ENCODE data around the gene TPSAB1.

DNA sequence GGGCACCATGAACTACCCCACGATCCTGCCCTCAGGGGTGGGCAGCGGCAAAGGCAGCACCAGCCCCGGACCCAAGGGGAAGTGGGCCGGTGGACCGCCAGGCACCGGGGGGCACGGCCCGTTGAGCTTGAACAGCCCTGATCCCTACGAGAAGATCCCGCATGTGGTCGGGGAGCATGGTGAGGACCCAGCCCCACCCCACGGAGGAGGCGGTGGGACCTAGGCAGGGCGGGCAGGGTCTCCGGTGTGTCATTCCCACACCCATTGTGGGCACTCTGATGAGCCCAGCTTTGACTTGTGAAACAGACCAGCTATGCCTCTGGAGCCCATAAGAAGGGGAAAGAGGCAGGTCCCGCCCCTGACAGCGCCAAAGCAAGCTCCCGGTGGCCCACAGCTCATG lies 38.2 kb upstream of the TPSAB1 start:
- TF ChIP-seq, protein P1, sequence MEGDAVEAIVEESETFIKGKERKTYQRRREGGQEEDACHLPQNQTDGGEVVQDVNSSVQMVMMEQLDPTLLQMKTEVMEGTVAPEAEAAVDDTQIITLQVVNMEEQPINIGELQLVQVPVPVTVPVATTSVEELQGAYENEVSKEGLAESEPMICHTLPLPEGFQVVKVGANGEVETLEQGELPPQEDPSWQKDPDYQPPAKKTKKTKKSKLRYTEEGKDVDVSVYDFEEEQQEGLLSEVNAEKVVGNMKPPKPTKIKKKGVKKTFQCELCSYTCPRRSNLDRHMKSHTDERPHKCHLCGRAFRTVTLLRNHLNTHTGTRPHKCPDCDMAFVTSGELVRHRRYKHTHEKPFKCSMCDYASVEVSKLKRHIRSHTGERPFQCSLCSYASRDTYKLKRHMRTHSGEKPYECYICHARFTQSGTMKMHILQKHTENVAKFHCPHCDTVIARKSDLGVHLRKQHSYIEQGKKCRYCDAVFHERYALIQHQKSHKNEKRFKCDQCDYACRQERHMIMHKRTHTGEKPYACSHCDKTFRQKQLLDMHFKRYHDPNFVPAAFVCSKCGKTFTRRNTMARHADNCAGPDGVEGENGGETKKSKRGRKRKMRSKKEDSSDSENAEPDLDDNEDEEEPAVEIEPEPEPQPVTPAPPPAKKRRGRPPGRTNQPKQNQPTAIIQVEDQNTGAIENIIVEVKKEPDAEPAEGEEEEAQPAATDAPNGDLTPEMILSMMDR (conservative IDR thresholded peaks at IDR 0.05; ENCODE audit: low read depth, low read length), result no peak
- no peak for TF ChIP-seq EZH2 (IDR thresholded peaks at IDR 0.05; ENCODE audit: borderline replicate concordance, low read depth, low read length, poor library complexity, severe bottlenecking)

All from A673 (cell line).